Measurements from ENCODE around the gene ACOX3.

GRCh38 chr4:8334786-8335460 is 105.6 kb downstream of the ACOX3 start:
- no peak for TF ChIP-seq EZH2phosphoT487 (IDR thresholded peaks at IDR 0.05; ENCODE audit: borderline replicate concordance, low read depth, low read length)
- no peak for TF ChIP-seq CTCF (conservative IDR thresholded peaks at IDR 0.05; ENCODE audit: low read length)

All from OCI-LY7 (cell line).